ENCODE results near the gene KCNMB1.

The KCNMB1 gene

DNA sequence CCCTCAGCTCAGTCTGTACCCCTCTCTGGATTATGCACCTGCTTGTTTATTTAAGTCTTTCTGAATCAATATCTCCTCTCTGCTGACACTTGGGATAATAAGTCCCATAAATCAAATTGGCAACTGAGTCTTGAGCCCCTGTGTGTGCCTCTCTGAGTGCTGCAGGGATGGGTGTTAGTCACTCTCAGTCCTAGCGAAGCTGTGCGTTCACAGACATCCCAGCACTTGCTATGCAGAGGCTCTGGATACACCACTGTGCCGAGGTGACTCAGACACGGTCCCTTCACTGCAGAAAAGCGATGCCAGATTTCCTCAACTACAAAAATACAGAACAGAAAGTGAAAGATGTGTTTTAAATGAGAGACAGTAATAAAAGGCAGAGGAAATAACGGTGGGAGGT is 4.1 kb upstream of the KCNMB1 start:
- H3F3A ChIP-seq (ENCODE audit: insufficient read depth, low read length) = no peaks in the 10 kb centered on the region
- H3K79me2 ChIP-seq (ENCODE audit: low read length) = no peaks in the 10 kb centered on the region
- no peak overlapping the region for H3K9ac ChIP-seq (ENCODE audit: low read length)
- peak overlapping the region; percentile 50 for H3K4me2 ChIP-seq (ENCODE audit: low read depth, low read length)
- no peaks in the 10 kb centered on the region for H4K20me1 ChIP-seq (ENCODE audit: insufficient read depth, low read length)
- H3K36me3 ChIP-seq (replicated peaks; ENCODE audit: insufficient read depth, low read length) = no peaks in the 10 kb centered on the region
- H3K27me3 ChIP-seq (replicated peaks; ENCODE audit: insufficient read depth, low read length) = no peaks in the 10 kb centered on the region
- H3K27ac ChIP-seq (ENCODE audit: low read length) = no peak overlapping the region
- H3K4me1 ChIP-seq (ENCODE audit: low read length) = no peaks in the 10 kb centered on the region
- DNase-seq = peak; percentile 17
- TF ChIP-seq EZH2phosphoT487 (IDR thresholded peaks at IDR 0.05; ENCODE audit: low read length) (no peak), EZH2 (optimal IDR thresholded peaks at IDR 0.05; ENCODE audit: low read depth, low read length) (no peak)
- TF ChIP-seq, protein P1, sequence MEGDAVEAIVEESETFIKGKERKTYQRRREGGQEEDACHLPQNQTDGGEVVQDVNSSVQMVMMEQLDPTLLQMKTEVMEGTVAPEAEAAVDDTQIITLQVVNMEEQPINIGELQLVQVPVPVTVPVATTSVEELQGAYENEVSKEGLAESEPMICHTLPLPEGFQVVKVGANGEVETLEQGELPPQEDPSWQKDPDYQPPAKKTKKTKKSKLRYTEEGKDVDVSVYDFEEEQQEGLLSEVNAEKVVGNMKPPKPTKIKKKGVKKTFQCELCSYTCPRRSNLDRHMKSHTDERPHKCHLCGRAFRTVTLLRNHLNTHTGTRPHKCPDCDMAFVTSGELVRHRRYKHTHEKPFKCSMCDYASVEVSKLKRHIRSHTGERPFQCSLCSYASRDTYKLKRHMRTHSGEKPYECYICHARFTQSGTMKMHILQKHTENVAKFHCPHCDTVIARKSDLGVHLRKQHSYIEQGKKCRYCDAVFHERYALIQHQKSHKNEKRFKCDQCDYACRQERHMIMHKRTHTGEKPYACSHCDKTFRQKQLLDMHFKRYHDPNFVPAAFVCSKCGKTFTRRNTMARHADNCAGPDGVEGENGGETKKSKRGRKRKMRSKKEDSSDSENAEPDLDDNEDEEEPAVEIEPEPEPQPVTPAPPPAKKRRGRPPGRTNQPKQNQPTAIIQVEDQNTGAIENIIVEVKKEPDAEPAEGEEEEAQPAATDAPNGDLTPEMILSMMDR (IDR thresholded peaks at IDR 0.05; ENCODE audit: low read length) = no peak
- H3K4me3 ChIP-seq (ENCODE audit: low read length) = no peak overlapping the region
- H2AFZ ChIP-seq (ENCODE audit: low read length) = peak overlapping the region; percentile 65
- no peaks in the 10 kb centered on the region for H3K9me2 ChIP-seq (replicated peaks; ENCODE audit: insufficient read depth, low read length)
- no peaks in the 10 kb centered on the region for H3K9me3 ChIP-seq (replicated peaks; ENCODE audit: insufficient read depth, low read length)

DNA sequence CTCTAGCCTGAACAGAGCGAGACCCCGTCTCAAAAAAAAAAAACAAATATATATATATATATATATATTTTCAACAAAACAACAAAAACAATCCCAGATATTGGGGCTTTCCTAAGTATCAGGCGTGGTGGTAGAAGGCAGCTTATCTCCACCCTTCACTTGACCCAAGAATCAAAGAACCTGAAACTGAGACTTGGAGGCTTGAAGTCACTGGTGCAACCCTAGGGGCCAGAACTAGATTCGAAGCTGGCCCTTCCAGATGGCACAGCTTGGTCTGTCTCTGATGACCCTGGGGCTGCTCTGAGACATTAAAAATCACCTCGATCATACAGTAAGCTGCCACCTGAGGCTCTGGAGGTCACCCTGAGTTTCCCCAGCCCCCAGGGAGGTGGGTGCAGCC is 1.3 kb upstream of the KCNMB1 start:
- H3K27ac ChIP-seq (ENCODE audit: low read length) = no peak overlapping the region
- H3K4me2 ChIP-seq (ENCODE audit: low read depth, low read length) = no peak overlapping the region
- H3K27me3 ChIP-seq (replicated peaks; ENCODE audit: insufficient read depth, low read length) = no peaks in the 10 kb centered on the region
- H3K36me3 ChIP-seq (replicated peaks; ENCODE audit: insufficient read depth, low read length) = no peaks in the 10 kb centered on the region
- peak; percentile 54 for DNase-seq
- H3K9ac ChIP-seq (ENCODE audit: low read length) = no peak overlapping the region
- H4K20me1 ChIP-seq (ENCODE audit: insufficient read depth, low read length) = no peaks in the 10 kb centered on the region
- no peaks in the 10 kb centered on the region for H3F3A ChIP-seq (ENCODE audit: insufficient read depth, low read length)
- no peaks in the 10 kb centered on the region for H3K9me3 ChIP-seq (replicated peaks; ENCODE audit: insufficient read depth, low read length)
- H3K79me2 ChIP-seq (ENCODE audit: low read length) = no peaks in the 10 kb centered on the region
- H3K4me3 ChIP-seq (ENCODE audit: low read length) = no peak overlapping the region
- TF ChIP-seq EZH2phosphoT487 (IDR thresholded peaks at IDR 0.05; ENCODE audit: low read length) (no peak), EZH2 (optimal IDR thresholded peaks at IDR 0.05; ENCODE audit: low read depth, low read length) (no peak)
- TF ChIP-seq, protein P1 (IDR thresholded peaks at IDR 0.05; ENCODE audit: low read length) = no peak
- no peaks in the 10 kb centered on the region for H3K9me2 ChIP-seq (replicated peaks; ENCODE audit: insufficient read depth, low read length)
- H3K4me1 ChIP-seq (ENCODE audit: low read length) = no peaks in the 10 kb centered on the region
- no peak overlapping the region for H2AFZ ChIP-seq (ENCODE audit: low read length)

DNA sequence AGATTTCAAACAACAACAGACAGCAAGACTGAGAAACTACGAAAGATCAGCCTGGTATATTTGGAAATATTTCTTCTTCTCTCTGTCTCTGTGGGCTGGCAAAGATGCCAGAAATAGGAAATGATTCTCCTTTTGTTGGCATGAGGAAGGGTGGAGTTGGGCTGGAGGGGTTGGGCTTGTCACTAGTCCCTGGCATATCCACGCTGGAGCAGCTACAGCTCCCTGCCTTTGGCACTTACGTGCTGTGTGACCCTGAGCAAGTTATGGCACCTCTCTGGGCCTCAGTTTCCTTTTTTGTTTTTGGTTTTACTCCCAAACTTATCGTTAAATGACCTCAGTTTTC is 354 bp upstream of the KCNMB1 start:
- H3K27ac ChIP-seq (ENCODE audit: low read length) = no peak overlapping the region
- H3K36me3 ChIP-seq (replicated peaks; ENCODE audit: insufficient read depth, low read length) = no peaks in the 10 kb centered on the region
- H3K27me3 ChIP-seq (replicated peaks; ENCODE audit: insufficient read depth, low read length) = no peaks in the 10 kb centered on the region
- H4K20me1 ChIP-seq (ENCODE audit: insufficient read depth, low read length) = no peaks in the 10 kb centered on the region
- no peaks in the 10 kb centered on the region for H3K9me3 ChIP-seq (replicated peaks; ENCODE audit: insufficient read depth, low read length)
- no peaks in the 10 kb centered on the region for H3K79me2 ChIP-seq (ENCODE audit: low read length)
- DNase-seq = no peak
- no peak for TF ChIP-seq EZH2 (optimal IDR thresholded peaks at IDR 0.05; ENCODE audit: low read depth, low read length)
- no peak for TF ChIP-seq EZH2phosphoT487 (IDR thresholded peaks at IDR 0.05; ENCODE audit: low read length)
- TF ChIP-seq, protein P1 (IDR thresholded peaks at IDR 0.05; ENCODE audit: low read length) = no peak
- H3K4me1 ChIP-seq (ENCODE audit: low read length) = no peaks in the 10 kb centered on the region
- H3K9ac ChIP-seq (ENCODE audit: low read length) = no peak overlapping the region
- no peak overlapping the region for H3K4me3 ChIP-seq (ENCODE audit: low read length)
- H2AFZ ChIP-seq (ENCODE audit: low read length) = no peak overlapping the region
- H3F3A ChIP-seq (ENCODE audit: insufficient read depth, low read length) = no peaks in the 10 kb centered on the region
- H3K9me2 ChIP-seq (replicated peaks; ENCODE audit: insufficient read depth, low read length) = no peaks in the 10 kb centered on the region
- H3K4me2 ChIP-seq (ENCODE audit: low read depth, low read length) = no peak overlapping the region

All from MM.1S (cell line).